Ishikawa (cell line): Measurements from ENCODE around the gene CACHD1.

ENCODE experiments used
- CEBPB ChIP-seq: IDR thresholded peaks from 2 replicates; pipeline ENCODE4 v1.6.1; 2012
- CREB1 ChIP-seq: IDR thresholded peaks from 2 replicates; pipeline ENCODE4 v1.6.1; 2012; ENCODE audit warnings: low read depth
- EGR1 ChIP-seq: IDR thresholded peaks from 2 replicates; pipeline ENCODE4 v1.6.1; 2012
- EP300 ChIP-seq: IDR thresholded peaks from 2 replicates; pipeline ENCODE4 v1.6.1; 2012; ENCODE audit warnings: borderline replicate concordance
- FOXM1 ChIP-seq: IDR thresholded peaks from 2 replicates; pipeline ENCODE4 v1.6.1; 2012; ENCODE audit warnings: low read depth, borderline replicate concordance
- NFIC ChIP-seq: IDR thresholded peaks from 2 replicates; pipeline ENCODE4 v1.6.1; 2012
- RAD21 ChIP-seq: IDR thresholded peaks from 2 replicates; pipeline ENCODE4 v1.6.1; 2012; ENCODE audit warnings: low read depth
- TAF1 ChIP-seq: IDR thresholded peaks from 2 replicates; pipeline ENCODE4 v1.6.1; 2012; ENCODE audit warnings: low read depth, mild to moderate bottlenecking
- TCF12 ChIP-seq: IDR thresholded peaks from 2 replicates; pipeline ENCODE4 v1.6.1; 2012; ENCODE audit warnings: low read depth
- TEAD4 ChIP-seq: IDR thresholded peaks from 2 replicates; pipeline ENCODE4 v1.6.1; 2012
- YY1 ChIP-seq: IDR thresholded peaks from 2 replicates; pipeline ENCODE4 v1.6.1; 2012; ENCODE audit warnings: low read depth
- ZBTB7A ChIP-seq: IDR thresholded peaks from 2 replicates; pipeline ENCODE4 v1.6.1; 2012; ENCODE audit warnings: low read depth
- TF ChIP-seq, protein P1 (sequence below): IDR thresholded peaks from 2 replicates; pipeline ENCODE4 v1.6.1; 2012; ENCODE audit warnings: low read depth, mild to moderate bottlenecking
- TF ChIP-seq, protein P2 (sequence below): IDR thresholded peaks from 2 replicates; pipeline ENCODE4 v1.6.1; 2012
- TF ChIP-seq, protein P3 (sequence below): IDR thresholded peaks from 2 replicates; pipeline ENCODE4 v1.6.1; 2012

The CACHD1 gene

DNA sequence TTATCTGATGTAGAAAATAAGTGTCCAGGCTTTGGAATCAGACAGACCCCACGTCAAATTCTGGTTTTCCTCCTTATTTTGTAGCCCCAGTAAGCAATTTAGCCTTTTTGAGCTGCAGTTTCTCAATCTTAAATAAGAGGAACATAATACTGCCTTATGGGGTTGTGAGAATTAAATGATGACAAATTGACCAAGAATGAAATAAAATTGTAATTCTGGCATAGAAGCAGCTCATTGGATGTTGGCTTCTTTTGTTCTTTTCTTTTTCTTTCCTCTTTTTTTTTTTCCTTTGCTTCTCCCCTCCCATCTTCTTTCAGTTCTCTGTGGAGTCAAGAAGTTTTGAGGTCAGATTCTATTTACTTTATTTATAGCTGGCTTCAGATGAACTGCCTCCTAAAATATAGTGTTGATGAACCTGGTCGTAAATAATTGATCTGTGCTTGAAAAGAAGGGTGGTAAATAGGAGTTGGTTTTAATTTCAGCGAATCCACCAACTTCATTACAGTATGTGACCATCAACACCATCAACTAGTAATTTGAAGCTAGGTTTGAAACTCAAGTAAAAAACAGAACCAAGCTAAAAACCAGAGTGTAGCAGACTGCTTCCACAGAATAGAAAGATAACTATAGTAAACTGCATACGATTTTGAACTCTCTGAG is 81.1 kb downstream of the CACHD1 start:
- TF ChIP-seq, protein P1, sequence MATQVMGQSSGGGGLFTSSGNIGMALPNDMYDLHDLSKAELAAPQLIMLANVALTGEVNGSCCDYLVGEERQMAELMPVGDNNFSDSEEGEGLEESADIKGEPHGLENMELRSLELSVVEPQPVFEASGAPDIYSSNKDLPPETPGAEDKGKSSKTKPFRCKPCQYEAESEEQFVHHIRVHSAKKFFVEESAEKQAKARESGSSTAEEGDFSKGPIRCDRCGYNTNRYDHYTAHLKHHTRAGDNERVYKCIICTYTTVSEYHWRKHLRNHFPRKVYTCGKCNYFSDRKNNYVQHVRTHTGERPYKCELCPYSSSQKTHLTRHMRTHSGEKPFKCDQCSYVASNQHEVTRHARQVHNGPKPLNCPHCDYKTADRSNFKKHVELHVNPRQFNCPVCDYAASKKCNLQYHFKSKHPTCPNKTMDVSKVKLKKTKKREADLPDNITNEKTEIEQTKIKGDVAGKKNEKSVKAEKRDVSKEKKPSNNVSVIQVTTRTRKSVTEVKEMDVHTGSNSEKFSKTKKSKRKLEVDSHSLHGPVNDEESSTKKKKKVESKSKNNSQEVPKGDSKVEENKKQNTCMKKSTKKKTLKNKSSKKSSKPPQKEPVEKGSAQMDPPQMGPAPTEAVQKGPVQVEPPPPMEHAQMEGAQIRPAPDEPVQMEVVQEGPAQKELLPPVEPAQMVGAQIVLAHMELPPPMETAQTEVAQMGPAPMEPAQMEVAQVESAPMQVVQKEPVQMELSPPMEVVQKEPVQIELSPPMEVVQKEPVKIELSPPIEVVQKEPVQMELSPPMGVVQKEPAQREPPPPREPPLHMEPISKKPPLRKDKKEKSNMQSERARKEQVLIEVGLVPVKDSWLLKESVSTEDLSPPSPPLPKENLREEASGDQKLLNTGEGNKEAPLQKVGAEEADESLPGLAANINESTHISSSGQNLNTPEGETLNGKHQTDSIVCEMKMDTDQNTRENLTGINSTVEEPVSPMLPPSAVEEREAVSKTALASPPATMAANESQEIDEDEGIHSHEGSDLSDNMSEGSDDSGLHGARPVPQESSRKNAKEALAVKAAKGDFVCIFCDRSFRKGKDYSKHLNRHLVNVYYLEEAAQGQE, result no peak
- TF ChIP-seq RAD21, result no peak
- TF ChIP-seq ZBTB7A, result no peak
- TF ChIP-seq TAF1, result no peak
- no peak for TF ChIP-seq CEBPB
- no peak for TF ChIP-seq YY1
- TF ChIP-seq EGR1, result no peak
- TF ChIP-seq NFIC, result no peak
- TF ChIP-seq TEAD4, result no peak
- no peak for TF ChIP-seq EP300
- TF ChIP-seq, protein P2, sequence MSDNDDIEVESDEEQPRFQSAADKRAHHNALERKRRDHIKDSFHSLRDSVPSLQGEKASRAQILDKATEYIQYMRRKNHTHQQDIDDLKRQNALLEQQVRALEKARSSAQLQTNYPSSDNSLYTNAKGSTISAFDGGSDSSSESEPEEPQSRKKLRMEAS, result no peak
- no peak for TF ChIP-seq TCF12
- no peak for TF ChIP-seq CREB1
- TF ChIP-seq FOXM1, result no peak
- TF ChIP-seq, protein P3, sequence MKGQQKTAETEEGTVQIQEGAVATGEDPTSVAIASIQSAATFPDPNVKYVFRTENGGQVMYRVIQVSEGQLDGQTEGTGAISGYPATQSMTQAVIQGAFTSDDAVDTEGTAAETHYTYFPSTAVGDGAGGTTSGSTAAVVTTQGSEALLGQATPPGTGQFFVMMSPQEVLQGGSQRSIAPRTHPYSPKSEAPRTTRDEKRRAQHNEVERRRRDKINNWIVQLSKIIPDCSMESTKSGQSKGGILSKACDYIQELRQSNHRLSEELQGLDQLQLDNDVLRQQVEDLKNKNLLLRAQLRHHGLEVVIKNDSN, result no peak

DNA sequence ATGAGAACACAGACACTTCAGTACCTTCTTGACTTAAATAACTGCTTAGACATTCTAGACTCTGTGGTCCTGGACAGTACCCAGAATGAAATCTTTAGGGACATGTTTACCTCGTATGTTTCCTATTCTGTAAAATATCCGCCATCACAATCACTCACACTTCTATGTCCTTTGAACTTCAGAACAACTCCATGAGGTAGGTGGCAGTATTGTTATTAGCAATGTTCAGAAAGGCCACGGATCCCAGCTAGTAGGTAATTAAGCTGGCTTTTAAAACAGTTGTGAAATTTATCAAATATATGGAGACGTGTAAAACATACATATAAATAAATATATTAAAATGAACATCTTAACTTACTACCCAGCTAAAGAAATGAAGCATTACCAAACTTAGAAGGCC is 83.4 kb downstream of the CACHD1 start:
- peak; percentile 23; the same call in 1 of the 2 replicates for TF ChIP-seq RAD21
- TF ChIP-seq NFIC, result no peak

DNA sequence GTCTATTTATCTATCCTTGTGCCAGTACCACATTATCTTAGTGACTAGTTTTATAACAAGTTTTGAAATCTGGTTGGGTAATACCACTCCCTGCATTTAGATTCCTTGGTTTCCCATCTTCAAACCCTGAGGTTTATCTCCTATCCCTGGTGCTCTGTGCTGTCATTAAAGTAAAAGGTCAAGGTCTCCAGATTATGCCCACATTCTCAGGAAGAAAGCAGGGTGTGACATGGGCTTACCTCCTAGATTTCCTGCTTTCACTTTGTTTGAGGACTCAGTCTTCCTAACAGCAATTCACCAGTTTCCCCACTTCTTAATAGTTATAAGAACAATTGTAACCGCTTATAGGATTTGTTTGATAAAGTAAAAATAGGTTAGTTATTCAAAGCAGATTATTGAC is 86.0 kb downstream of the CACHD1 start:
- TF ChIP-seq CEBPB (no peak), YY1 (no peak), NFIC (no peak), TAF1 (no peak), RAD21 (no peak), TCF12 (no peak), EP300 (no peak), TEAD4 (no peak), FOXM1 (no peak), ZBTB7A (no peak), CREB1 (no peak), EGR1 (no peak)
- TF ChIP-seq, protein P2, result no peak
- TF ChIP-seq, protein P3, result no peak
- TF ChIP-seq, protein P1, result no peak

DNA sequence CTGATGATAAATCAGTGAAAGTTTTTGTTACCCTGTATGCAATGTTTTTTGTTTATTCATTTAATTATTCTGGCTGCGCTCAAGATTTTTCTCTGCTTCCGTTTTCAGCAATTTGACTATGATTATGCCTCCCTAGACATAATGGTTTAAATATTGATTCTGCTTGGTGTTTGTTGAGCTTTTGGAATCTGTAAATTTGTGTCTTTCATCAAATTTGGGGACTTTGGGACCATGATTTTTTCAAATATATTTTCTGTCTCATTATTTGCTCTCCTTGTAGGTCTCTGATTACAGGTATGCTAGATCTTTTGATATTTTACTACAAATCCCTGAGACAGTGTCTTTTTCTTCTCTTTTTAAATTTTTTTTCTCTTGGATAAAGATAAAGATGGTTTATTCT is 92.1 kb downstream of the CACHD1 start:
- TF ChIP-seq TAF1, result no peak
- TF ChIP-seq, protein P3, result no peak
- TF ChIP-seq NFIC, result no peak
- no peak for TF ChIP-seq FOXM1
- TF ChIP-seq CEBPB, result no peak
- TF ChIP-seq ZBTB7A, result no peak
- TF ChIP-seq, protein P2, result no peak
- TF ChIP-seq EP300, result no peak
- no peak for TF ChIP-seq RAD21
- no peak for TF ChIP-seq EGR1
- TF ChIP-seq CREB1, result no peak
- TF ChIP-seq TCF12, result no peak
- no peak for TF ChIP-seq TEAD4
- TF ChIP-seq, protein P1, result no peak
- TF ChIP-seq YY1, result no peak
